ENCODE results near the gene NSA2. TPM values are rescaled to one million over a fixed set of nuclear protein-coding genes. Genes with fewer than 3 reads are reported as not detected.
A peak's percentile ranks its signal among the peaks of the same experiment; 100 is the strongest.

Gene NSA2
- total and polyA plus RNA-seq, 2 of the 13 experiments (the other 11 are each of a cell fraction or from before 2014, with no cell fraction given), result 33.0 to 101 TPM

- TF ChIP-seq ZNF362 (CRISPR knock-in tag; IDR thresholded peaks at IDR 0.05; ENCODE audit: borderline replicate concordance) (peak; percentile 54; the same call in 1 of the 2 replicates), POLR2AphosphoS2 (IDR thresholded peaks at IDR 0.05; ENCODE audit: low read depth, low read length) (peak; percentile 76; the same call in 1 of the 2 replicates), THAP11 (CRISPR knock-in tag; IDR thresholded peaks at IDR 0.05) (peak; percentile 95), GMEB1 (CRISPR knock-in tag; IDR thresholded peaks at IDR 0.05; ENCODE audit: borderline replicate concordance) (peak; percentile 77), FOXO1 (CRISPR knock-in tag; IDR thresholded peaks at IDR 0.05) (no peak), ZBTB38 (CRISPR knock-in tag; IDR thresholded peaks at IDR 0.05) (peak; percentile 90), ZNF747 (CRISPR knock-in tag; IDR thresholded peaks at IDR 0.05; ENCODE audit: borderline replicate concordance) (peak; percentile 43; the same call in 1 of the 2 replicates), ISX (CRISPR knock-in tag; conservative IDR thresholded peaks at IDR 0.05) (peak; percentile 35; the same call in 1 of the 2 replicates), PCBP1 (IDR thresholded peaks at IDR 0.05; ENCODE audit: borderline replicate concordance, low read depth, low read length) (peak; percentile 91; the same call in 1 of the 2 replicates), NCOA5 (CRISPR knock-in tag; IDR thresholded peaks at IDR 0.05) (no peak), FOSL2 (CRISPR knock-in tag; IDR thresholded peaks at IDR 0.05) (peak; percentile 70), ATF2 (CRISPR knock-in tag; IDR thresholded peaks at IDR 0.05) (peak; percentile 81), KLF16 (CRISPR knock-in tag; IDR thresholded peaks at IDR 0.05) (peak in 1 of 2 experiments; percentile 90; a peak in 3 of 4 replicates), MAFG (CRISPR knock-in tag; IDR thresholded peaks at IDR 0.05) (no peak), ARNT (IDR thresholded peaks at IDR 0.05) (no peak), WIZ (CRISPR knock-in tag; IDR thresholded peaks at IDR 0.05) (peak; percentile 17; the same call in 1 of the 2 replicates)
- TF ChIP-seq, protein P1, sequence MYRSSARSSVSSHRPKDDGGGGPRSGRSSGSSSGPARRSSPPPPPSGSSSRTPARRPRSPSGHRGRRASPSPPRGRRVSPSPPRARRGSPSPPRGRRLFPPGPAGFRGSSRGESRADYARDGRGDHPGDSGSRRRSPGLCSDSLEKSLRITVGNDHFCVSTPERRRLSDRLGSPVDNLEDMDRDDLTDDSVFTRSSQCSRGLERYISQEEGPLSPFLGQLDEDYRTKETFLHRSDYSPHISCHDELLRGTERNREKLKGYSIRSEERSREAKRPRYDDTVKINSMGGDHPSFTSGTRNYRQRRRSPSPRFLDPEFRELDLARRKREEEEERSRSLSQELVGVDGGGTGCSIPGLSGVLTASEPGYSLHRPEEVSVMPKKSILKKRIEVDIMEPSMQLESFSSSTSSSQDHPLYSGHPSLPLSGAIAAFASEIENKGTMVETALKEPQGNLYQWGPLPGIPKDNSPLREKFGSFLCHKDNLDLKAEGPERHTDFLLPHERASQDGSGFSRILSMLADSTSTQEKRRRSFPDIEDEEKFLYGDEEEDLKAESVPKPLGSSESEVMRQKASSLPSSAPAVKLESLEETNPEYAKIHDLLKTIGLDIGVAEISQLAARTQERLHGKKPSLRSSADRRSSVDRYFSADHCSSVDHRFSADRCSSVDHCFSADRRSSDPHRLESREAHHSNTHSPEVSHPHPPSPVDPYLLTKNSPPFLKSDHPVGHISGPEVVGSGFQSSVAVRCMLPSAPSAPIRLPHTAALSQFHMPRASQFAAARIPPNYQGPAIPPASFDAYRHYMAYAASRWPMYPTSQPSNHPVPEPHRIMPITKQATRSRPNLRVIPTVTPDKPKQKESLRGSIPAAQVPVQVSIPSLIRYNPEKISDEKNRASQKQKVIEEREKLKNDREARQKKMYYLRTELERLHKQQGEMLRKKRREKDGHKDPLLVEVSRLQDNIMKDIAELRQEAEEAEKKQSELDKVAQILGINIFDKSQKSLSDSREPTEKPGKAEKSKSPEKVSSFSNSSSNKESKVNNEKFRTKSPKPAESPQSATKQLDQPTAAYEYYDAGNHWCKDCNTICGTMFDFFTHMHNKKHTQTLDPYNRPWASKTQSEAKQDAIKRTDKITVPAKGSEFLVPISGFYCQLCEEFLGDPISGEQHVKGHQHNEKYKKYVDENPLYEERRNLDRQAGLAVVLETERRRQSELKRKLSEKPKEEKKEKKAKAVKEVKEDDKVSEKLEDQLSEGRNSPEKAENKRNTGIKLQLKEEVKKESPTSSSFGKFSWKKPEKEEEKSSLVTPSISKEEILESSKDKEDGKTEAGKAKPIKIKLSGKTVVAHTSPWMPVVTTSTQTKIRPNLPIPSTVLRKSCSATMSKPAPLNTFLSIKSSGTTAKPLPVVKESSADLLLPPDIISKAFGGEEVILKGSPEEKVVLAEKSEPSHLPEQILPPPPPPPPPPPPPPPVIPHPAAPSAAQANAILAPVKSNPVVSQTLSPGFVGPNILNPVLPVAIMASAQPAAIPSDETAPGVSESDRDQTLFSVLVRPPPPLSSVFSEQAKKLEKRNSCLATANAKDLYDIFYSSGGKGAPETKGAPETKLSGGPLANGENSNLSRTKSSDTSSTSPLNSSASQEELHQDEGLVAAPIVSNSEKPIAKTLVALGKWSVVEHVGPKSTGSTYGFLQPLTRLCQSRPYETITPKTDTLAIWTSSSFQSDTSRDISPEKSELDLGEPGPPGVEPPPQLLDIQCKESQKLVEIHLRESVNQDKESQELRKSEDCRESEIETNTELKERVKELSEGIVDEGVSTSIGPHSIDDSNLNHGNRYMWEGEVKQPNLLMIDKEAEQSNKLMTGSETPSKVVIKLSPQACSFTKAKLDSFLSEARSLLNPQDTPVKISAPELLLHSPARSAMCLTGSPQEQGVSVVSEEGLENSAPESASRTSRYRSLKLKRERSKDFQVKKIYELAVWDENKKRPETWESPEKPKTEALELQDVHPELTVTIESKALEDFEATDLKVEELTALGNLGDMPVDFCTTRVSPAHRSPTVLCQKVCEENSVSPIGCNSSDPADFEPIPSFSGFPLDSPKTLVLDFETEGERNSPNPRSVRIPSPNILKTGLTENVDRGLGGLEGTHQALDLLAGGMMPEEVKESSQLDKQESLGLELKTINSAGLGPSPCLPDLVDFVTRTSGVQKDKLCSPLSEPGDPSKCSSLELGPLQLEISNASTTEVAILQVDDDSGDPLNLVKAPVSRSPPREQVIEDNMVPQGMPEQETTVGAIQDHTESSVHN (CRISPR knock-in tag; IDR thresholded peaks at IDR 0.05), result 0 out of 2 replicates have a peak, but pooled peaks have one; percentile 72
These were observed at the start of gene NSA2, which contains the start of gene GFM2 (continued) for GRCh38 chr5:74766849-74767578.
